A204.1 (cell line): ENCODE measurements around the gene PPM1L.

Experiments
- FAIRE-seq: peaks from 2 replicates; lab custom pipeline; 2012; peaks lifted over from hg19 to GRCh38; lab: Jason Lieb, UNC

PPM1L gene

DNA sequence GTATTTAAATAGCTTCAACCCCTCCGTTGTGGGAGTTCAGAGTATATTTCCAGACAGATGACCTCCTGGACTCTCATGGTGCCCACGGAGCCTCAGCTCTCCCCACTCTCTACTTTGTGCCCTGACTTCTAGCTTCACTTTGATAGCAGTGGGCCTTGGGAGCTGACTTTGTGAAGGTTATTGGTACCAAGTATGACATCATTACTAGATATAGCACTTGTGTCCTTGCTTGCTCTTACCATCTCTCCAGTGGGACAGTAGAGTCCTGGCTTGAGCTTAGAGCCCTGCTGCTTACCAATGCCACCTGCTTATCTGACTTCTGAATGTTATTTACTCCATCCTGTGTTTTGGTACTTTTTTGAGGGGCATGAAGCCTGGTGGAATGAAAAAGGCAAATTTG, 53.4 kb downstream of the PPM1L start:
- no peak for FAIRE-seq

DNA sequence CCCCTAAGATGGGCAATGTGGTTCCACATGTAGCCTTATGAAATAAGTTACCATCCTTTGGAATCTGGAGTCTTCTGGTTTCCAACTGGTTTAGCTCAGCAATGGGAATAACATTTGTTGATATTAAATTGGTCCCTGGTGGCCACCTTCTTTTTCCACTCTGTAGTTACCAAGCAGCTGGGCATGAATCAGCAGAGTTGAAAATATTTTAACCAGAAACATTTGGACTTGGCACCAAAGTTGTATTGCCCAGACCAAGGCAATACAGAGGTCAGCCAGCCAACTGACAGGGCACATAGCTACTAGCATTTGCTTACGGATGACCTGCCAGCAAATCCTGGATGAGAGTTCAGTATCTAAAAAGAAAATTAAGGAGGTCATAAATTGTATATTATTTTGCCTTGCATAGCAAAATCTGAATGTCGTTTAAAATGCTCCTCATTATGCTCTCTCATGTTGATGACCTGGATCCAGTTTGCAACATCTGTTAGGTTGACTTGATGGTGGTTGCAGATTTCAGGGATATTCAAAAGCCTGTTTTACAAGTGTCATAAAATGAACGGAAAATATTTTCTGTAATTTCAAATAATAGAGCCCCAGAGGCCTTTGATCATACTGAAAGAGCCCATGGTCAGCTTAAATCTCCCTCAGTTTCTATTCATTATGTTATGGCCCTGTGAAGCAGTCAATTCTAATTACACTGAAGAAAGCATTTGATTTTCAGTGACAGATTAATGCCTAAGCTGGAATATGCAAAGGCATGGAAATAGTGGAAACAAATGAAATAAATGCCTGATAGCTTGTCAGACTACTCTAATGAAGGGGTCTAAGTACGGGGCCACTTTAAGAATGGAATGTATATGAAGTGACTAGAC, 54.6 kb downstream of the PPM1L start:
- FAIRE-seq: no peak

DNA sequence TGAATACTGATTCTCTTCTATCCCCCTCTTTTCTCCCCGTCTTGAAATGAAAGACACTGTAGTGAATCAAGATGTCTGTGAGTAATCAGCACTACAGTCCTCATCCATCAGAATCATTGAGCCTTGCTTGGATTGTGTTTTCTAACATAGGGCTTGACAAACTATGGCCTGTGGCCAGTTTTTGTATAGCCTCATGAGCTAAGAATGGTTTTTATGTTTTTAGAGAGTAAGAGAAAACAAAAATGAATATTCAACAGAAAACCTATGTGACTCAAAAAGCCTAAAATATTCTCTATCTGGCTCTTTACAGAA, 55.2 kb downstream of the PPM1L start:
- FAIRE-seq: no peak

DNA sequence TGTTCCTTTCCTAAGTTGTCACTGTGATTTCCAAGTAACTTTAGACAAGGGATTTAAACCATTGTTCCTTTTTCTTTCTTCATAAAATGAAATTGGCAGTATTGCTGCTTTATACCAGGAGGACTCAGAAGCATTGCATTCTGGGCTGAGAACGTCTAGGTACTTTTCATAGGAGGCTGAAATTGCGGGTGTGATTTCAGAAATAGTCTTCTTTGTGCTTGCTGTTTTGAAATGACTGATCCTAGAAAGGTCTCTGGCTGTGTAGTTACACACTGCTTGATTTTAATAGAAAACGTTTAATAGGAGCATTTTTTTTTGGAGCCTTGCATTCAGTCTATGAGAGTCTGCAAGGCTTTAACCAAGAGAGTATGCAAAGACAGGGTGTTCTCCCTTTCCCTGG, 56.3 kb downstream of the PPM1L start:
- FAIRE-seq: no peak

DNA sequence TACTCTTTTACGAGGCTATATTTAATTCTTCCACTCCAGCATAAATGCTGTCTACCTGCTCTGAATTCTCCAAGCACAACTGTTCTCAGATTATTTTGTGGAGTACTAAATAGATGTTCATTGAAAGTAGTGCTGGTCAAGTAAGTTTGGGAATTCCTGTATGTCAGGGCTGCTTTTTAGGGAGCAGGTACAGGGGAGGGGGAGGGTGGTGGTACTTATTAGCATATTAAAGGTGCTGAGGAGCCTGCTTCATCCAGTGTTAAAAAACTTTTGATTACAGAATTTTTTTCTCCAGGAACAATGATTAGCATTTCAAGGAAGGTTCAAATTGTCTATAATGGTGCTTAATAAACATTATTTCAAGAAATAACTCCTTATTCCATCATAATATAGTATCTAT, 59.2 kb downstream of the PPM1L start:
- FAIRE-seq: no peak

DNA sequence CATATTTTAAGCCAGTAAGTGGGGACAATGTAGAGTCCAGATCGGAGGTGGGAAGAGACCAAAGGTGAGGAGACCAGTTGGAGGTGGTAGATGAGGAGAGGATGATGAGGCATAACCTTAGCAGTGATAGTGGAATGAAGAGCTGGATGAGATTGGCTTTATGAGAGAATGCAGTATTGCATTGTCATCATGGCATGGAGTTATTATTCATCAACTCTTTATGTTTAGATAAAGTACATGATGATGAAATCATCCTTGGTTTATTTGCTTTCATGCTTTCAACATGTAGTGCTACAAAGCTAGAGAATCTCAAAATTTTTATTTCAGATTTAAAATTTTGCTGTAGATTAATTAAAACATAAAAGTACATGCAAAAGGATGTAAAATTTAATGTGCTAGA, 64.0 kb downstream of the PPM1L start:
- FAIRE-seq: no peak

DNA sequence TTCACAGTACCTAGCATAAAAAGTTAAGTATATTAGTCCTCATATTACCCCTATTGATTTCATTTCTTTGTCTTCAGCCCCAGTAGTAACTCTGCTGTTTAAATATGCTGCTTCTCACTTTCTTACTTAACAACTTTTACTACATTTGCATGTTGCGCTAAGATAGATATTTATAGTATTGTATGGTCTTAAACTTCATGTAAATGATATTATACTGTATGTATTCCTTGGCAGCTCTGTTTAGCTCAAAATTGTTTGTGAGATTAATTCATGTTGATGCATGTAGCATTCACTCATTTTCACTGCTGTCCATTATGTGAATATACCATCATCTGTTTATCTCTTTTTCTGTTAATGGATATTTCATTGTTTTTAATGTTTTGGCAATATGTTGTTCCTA, 64.4 kb downstream of the PPM1L start:
- no peak for FAIRE-seq

- no peak for FAIRE-seq
Observed at GRCh38 chr3:160822936-160823335, 66.9 kb downstream of the PPM1L start.

DNA sequence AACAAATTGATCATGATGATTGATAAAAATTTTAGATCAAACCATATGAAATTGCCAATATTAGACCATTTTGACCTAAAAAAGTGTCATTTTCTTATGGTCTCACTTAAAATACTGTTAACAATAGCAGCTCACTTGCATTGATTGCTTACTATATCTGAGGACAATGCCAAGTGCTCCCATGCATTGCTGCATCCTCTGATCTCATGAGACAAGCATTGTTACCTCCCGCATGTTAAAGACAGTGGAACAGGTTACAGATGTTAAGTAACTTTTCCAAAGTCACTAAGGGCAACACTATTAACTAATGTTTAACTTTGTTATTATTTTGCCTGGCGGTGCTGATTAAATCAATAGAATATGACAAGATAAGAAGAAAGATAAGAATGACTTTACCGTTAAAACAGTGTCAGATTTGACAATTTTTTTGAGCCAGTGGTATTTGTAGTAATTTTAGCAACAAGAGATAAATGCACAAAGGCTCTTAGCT, 69.3 kb downstream of the PPM1L start:
- no peak for FAIRE-seq

DNA sequence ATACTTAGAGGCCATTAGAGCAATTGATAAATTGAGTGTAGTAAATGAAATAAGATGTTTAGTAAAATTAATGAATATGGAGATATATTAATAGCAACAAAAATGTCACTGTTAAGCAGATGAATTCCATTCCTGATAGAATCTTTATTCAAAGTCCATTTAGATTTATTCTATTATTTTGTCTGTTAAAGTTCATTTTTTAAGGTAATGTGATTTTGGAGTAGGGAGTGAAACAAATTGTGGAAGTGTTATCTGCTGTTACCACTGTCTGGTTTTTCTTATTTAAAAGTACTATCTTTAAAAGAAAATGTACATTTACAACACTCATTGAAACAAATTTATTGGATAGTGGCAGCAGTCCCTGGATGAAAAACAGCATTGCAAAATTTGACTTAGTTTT, 70.4 kb downstream of the PPM1L start:
- no peak for FAIRE-seq

- no peak for FAIRE-seq
Observed at GRCh38 chr3:160826991-160827390, 71.0 kb downstream of the PPM1L start.

GRCh38 chr3:160827516-160827915, 71.5 kb downstream of the PPM1L start:
- FAIRE-seq: no peak

DNA sequence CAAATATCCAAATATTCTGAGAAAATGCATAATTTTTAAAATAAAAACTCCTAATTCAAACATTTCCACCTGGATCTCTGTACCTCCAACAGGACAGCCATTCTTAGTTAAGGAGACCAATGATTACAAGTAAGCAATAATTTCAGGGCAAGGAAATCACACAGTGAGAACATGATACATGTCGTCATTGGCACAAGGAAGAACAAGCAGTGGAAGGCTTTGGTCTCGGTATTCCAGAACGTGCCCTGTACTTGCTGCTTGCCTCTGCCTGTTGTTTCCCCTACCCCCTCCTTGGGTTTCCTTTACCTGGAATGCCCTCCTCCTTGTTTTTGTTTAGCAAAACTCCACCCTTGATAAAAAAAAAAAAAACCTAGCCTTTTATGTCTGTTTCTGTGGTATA, 72.8 kb downstream of the PPM1L start:
- no peak for FAIRE-seq

GRCh38 chr3:160829486-160830009, 73.5 kb downstream of the PPM1L start:
- no peak for FAIRE-seq

DNA sequence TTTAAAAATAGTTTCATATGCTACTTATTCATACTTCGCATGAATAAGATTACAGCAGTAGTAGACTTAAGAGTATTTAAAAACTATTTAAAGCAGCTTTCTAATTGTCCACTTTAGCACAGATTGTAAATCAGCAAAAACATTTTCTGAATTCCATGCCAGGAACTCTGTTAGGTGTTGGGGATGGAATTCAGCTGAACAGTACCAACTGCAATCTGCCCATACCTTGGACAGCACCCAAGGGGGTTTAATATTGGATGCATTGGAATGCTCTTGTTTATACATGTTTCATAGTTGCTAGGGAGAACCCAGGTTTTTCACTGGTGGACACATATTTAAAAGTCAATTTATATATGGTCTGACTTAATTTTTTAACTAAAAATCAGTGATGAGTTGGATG, 74.8 kb downstream of the PPM1L start:
- FAIRE-seq: no peak

GRCh38 chr3:160831401-160831800, 75.4 kb downstream of the PPM1L start:
- FAIRE-seq: no peak

GRCh38 chr3:160837394-160837980, 81.5 kb downstream of the PPM1L start:
- no peak for FAIRE-seq

DNA sequence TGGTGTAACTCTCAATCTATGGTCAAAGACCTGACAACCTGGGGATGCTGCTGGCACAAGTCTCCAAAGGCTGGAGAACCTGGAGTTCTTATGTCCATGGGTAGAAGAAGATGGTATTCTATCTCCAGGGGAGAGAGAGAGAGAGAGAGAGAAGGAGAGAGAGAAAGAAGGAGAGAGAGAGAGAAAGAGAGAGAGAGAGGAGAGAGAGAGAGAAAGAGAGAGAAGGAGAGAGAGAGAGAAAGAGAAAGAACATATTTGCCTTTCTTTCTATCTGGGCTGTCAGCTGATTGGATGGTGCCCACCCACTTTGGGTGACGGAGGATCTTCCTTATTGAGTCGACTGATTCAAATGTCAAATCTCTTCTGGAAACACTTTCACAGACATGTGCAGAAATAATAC, 84.6 kb downstream of the PPM1L start:
- FAIRE-seq: no peak

- no peak for FAIRE-seq
Observed at GRCh38 chr3:160841455-160841854, 85.4 kb downstream of the PPM1L start.

DNA sequence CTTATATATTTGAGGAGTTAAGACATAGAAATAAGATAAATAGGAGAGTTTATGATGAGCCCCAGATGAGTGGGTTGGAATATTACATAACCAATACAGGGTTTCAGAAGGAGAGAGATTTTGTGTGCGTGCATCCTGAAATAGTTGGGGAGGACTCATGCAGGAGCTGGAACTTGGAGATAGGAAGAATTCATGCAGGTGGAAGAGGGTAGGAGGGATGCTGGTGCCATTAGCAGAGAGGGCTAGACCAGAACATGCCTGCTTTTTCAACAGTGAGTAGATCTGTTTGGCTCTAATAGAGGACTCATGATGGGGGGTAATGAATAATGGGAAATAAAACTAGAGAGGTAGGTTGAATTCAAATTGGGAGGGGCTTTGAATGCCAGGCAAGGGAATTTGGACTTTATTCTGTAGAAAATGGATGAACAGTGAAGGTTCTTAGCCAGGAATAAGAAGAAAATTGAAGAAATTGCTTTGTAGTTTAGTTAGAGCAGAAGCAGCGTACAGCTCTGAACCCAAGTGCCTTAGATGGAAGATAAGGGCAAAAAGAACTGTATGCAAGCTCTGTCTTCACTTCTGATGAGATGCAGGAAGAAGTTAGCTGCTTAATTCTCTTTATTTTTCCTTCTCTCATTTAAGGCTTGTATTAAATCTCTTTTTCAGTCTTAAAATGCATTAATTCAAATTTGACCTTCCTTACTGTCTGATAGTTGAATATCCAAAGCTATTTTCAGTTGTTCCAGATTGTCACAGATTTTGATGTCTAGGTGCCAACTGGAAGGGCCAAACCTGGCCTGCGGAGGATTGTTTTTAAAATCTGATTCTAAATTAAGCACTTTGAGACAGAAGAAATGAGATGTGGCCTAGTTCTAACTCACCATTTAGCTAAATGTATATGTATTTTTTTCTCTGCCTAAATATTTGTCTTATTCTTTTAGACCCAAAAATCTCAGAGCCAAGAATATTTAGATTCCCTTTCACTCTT, 86.3 kb downstream of the PPM1L start:
- FAIRE-seq: no peak

GRCh38 chr3:160851629-160852210, 95.7 kb downstream of the PPM1L start:
- FAIRE-seq: no peak

DNA sequence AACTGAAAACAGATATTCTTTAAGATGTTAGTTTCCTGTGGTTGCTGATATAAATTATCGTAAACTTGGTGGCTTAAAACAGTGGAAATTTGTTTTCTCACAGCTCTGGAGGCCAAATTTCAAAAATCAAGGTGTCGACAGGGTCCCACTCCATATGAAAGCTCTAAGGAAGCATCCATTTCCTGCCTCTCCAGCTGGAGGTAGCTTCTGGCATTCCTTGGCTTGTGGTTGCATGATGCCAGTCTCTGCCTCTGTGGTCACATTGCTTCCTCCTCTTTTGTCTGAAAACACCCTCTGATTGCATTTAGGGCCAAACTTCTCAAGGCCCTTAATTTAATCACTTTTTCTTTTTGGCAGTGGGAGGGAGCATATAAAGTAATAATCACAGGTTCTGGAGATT, 96.8 kb downstream of the PPM1L start:
- FAIRE-seq: no peak
